Osteocyte (in vitro differentiated cells): Measurements from ENCODE around the gene MCCC2. TPM values are rescaled to one million over a fixed set of nuclear protein-coding genes. Genes with fewer than 3 reads are reported as not detected.

Experiments used
- DNase-seq: peaks from one replicate; pipeline ENCODE4 v3.0.0; 2021; ENCODE audit warnings: mixed read lengths; ENCODE audit not compliant: unreplicated experiment; ENCODE audit errors: extremely low spot score
- H3K27ac Mint-ChIP-seq: one replicate; pipeline ENCODE4 v1.8.0; 2021; ENCODE audit warnings: mild to moderate bottlenecking, mixed read lengths; ENCODE audit not compliant: unreplicated experiment
- H3K27me3 Mint-ChIP-seq: one replicate; pipeline ENCODE4 v1.8.0; 2021; ENCODE audit warnings: mixed read lengths; ENCODE audit not compliant: unreplicated experiment
- H3K36me3 Mint-ChIP-seq: one replicate; pipeline ENCODE4 v1.8.0; 2021; ENCODE audit warnings: mixed read lengths; ENCODE audit not compliant: unreplicated experiment
- H3K4me1 Mint-ChIP-seq: one replicate; pipeline ENCODE4 v1.8.0; 2021; ENCODE audit warnings: mixed read lengths; ENCODE audit not compliant: unreplicated experiment
- H3K4me3 Mint-ChIP-seq: one replicate; pipeline ENCODE4 v1.8.0; 2021; ENCODE audit warnings: mild to moderate bottlenecking, moderate library complexity, mixed read lengths; ENCODE audit not compliant: unreplicated experiment
- H3K9me3 Mint-ChIP-seq: one replicate; pipeline ENCODE4 v1.8.0; 2021; ENCODE audit warnings: mixed read lengths; ENCODE audit not compliant: unreplicated experiment
- total RNA-seq: library from RNA; stranded (reverse); gene quantifications from 2 replicates; pipeline ENCODE4 v1.2.1, GENCODE V29; 2021
- TF ChIP-seq, protein P1 (sequence below): fragments of 200-600 bp; sonication (generic); IDR thresholded peaks from 2 replicates; pipeline ENCODE4 v1.5.0; 2021; ENCODE audit warnings: antibody characterized with exemption, mild to moderate bottlenecking, moderate library complexity

MCCC2 gene
- total RNA-seq, 1 donor from 2014 or later, result 30.5 TPM

DNA sequence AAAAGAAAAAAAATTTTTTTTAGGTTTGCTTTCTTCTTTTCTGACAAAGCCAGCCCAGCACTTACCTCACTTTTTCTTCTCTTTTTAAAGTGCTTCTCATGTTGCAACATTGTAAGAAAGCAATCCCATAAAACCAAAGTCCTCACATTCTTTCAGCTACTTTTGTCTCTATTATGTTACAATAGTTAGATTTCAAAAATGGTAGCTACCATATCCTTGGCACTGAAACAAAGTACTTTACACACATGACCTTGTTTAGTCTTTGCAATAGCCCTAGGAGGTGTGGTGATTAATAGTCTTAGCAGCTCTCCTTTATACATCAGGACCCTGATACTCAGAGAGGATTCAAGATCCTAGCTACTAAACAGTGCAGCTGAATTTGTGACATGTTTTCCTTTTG is 108.5 kb downstream of the MCCC2 start:
- Mint-ChIP-seq H3K4me3 (no peak overlapping the region), H3K27me3 (peaks cover 48% of the 10 kb centered on the region), H3K9me3 (no peaks in the 10 kb centered on the region), H3K36me3 (no peaks in the 10 kb centered on the region), H3K27ac (no peak overlapping the region), H3K4me1 (peaks cover 8% of the 10 kb centered on the region)
- TF ChIP-seq, protein P1, sequence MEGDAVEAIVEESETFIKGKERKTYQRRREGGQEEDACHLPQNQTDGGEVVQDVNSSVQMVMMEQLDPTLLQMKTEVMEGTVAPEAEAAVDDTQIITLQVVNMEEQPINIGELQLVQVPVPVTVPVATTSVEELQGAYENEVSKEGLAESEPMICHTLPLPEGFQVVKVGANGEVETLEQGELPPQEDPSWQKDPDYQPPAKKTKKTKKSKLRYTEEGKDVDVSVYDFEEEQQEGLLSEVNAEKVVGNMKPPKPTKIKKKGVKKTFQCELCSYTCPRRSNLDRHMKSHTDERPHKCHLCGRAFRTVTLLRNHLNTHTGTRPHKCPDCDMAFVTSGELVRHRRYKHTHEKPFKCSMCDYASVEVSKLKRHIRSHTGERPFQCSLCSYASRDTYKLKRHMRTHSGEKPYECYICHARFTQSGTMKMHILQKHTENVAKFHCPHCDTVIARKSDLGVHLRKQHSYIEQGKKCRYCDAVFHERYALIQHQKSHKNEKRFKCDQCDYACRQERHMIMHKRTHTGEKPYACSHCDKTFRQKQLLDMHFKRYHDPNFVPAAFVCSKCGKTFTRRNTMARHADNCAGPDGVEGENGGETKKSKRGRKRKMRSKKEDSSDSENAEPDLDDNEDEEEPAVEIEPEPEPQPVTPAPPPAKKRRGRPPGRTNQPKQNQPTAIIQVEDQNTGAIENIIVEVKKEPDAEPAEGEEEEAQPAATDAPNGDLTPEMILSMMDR, result no peak
- no peak for DNase-seq

DNA sequence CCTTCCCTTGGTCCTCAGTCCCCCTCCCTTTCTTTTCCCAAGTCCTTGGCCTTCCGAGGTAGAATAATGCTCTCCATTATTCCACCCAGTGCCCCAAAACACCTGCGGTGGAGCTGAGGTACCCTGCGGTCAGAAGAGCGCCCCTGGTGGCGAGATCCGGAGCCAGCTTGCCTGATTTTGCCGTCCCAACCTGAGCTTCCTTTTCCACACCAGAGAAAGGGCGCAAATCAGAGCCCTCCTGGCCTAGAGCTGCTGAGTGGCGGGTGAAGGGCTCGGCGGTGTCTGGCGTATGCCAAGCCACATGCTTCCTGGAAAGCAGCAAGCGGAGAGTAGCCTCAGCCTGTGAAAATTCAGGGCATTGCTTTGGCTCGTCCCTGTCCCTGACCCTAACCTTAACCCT is 110.8 kb downstream of the MCCC2 start:
- Mint-ChIP-seq H3K27me3 (peaks cover 53% of the 10 kb centered on the region), H3K4me1 (peaks cover 8% of the 10 kb centered on the region), H3K36me3 (no peaks in the 10 kb centered on the region), H3K4me3 (no peak overlapping the region), H3K9me3 (no peaks in the 10 kb centered on the region), H3K27ac (no peak overlapping the region)
- TF ChIP-seq, protein P1, result peak; percentile 35
- DNase-seq, result no peak

DNA sequence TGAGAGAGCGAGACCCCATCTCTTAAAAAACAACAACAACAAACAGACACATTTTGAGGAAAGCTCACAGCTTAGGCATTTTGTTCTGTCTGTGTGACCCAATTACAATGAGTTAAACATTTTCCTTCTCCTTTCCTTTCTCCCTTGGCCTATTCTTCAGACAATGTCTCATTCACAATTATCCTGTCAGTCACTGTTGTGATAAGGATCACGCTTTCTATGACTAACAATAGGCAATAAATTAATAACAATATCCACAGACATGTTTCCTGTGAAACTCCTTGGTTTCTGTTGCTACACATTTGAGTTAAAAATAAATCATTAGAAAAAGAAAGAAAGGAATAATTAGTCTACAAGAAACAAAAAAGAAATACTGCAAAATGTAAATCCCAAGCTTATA is 112.1 kb downstream of the MCCC2 start:
- H3K4me1 Mint-ChIP-seq, result peaks cover 2% of the 10 kb centered on the region
- no peaks in the 10 kb centered on the region for H3K9me3 Mint-ChIP-seq
- H3K4me3 Mint-ChIP-seq, result no peak overlapping the region
- no peaks in the 10 kb centered on the region for H3K36me3 Mint-ChIP-seq
- H3K27ac Mint-ChIP-seq, result no peak overlapping the region
- H3K27me3 Mint-ChIP-seq, result peaks cover 55% of the 10 kb centered on the region
- TF ChIP-seq, protein P1, result no peak
- DNase-seq, result no peak

DNA sequence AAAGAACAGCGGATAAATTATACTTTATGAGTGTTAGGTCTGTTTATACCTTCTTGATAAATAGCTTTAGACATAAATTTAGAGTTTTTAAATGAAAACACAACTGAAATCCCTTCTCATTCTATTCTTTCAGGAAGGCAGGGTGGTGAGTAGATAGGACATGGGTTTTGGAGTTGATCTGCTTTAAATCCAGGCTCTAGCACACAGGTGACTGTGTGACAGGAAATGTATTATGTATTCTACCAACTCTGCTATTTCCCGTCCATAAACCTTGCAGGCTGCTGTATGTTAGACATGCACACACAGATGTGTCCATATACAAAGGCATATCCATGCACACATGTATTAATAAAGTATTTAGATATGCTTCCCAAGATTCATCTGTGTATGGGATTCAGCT is 112.6 kb downstream of the MCCC2 start:
- no peak for DNase-seq
- TF ChIP-seq, protein P1, result no peak
- peaks cover 57% of the 10 kb centered on the region for H3K27me3 Mint-ChIP-seq
- no peaks in the 10 kb centered on the region for H3K36me3 Mint-ChIP-seq
- H3K27ac Mint-ChIP-seq, result no peak overlapping the region
- H3K4me3 Mint-ChIP-seq, result no peak overlapping the region
- no peaks in the 10 kb centered on the region for H3K4me1 Mint-ChIP-seq
- H3K9me3 Mint-ChIP-seq, result no peaks in the 10 kb centered on the region

DNA sequence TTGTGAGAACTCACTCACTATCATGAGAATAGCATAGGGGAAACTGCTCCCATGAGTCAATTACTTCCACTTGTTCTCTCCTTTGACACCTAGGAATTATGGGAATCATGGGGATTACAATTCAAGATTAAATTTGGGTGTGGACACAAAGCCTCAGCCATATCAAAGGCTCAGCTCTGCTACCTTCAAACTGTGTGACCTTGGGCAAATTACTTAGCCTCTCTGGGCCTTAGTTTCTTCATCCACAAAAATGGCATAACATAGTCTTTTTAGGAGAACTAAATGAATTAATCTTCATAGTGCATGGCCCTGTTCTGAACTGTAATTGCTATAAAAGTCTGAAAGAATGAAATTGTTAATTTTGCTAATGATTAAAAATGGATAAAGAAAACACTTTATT is 113.7 kb downstream of the MCCC2 start:
- H3K36me3 Mint-ChIP-seq, result no peaks in the 10 kb centered on the region
- no peak overlapping the region for H3K27ac Mint-ChIP-seq
- TF ChIP-seq, protein P1, result no peak
- H3K4me1 Mint-ChIP-seq, result no peaks in the 10 kb centered on the region
- no peak for DNase-seq
- peaks cover 63% of the 10 kb centered on the region for H3K27me3 Mint-ChIP-seq
- no peak overlapping the region for H3K4me3 Mint-ChIP-seq
- H3K9me3 Mint-ChIP-seq, result no peaks in the 10 kb centered on the region
